H9 (cell line): Measurements from ENCODE around the gene TSPAN9. TPM values are rescaled to one million over a fixed set of nuclear protein-coding genes. Genes with fewer than 3 reads are reported as not detected.

Experiments
- DNase-seq: peaks from one replicate; pipeline ENCODE4 v3.0.0-alpha.2; 2017
- H2AFZ ChIP-seq: one replicate; pipeline ENCODE4 v1.6.1; 2013; ENCODE audit warnings: mild to moderate bottlenecking, low read length, control low read depth, moderate library complexity
- H2AK5ac ChIP-seq: 2 replicates; pipeline ENCODE4 v1.6.1; 2013; ENCODE audit warnings: low read length, control low read depth, mixed read lengths; ENCODE audit not compliant: insufficient read length
- H2BK120ac ChIP-seq: one replicate; pipeline ENCODE4 v1.6.1; 2013; ENCODE audit warnings: low read depth, mild to moderate bottlenecking, low read length, control low read depth, inconsistent platforms; ENCODE audit not compliant: poor library complexity, severe bottlenecking
- H2BK12ac ChIP-seq: 2 replicates; pipeline ENCODE4 v1.6.1; 2013; ENCODE audit warnings: low read length, control low read depth, mixed read lengths, low read depth; ENCODE audit not compliant: insufficient read length
- H2BK15ac ChIP-seq: 2 replicates; pipeline ENCODE4 v1.6.1; 2013; ENCODE audit warnings: low read depth, low read length, control low read depth
- H2BK20ac ChIP-seq: one replicate; pipeline ENCODE4 v1.6.1; 2013; ENCODE audit warnings: low read depth, mild to moderate bottlenecking, low read length, control low read depth, inconsistent platforms; ENCODE audit not compliant: poor library complexity, severe bottlenecking
- H2BK5ac ChIP-seq: 2 replicates; pipeline ENCODE4 v1.6.1; 2013; ENCODE audit warnings: low read length, control low read depth, mixed read lengths; ENCODE audit not compliant: insufficient read length
- H3K14ac ChIP-seq: 2 replicates; pipeline ENCODE4 v1.6.1; 2013; ENCODE audit warnings: low read length, control low read depth; ENCODE audit not compliant: insufficient read depth
- H3K18ac ChIP-seq: 2 replicates; pipeline ENCODE4 v1.6.1; 2013; ENCODE audit warnings: low read depth, mild to moderate bottlenecking, mixed read lengths, low read length, control low read depth; ENCODE audit not compliant: insufficient read length
- H3K23ac ChIP-seq: 2 replicates; pipeline ENCODE4 v1.6.1; 2013; ENCODE audit warnings: low read length, control low read depth, mixed read lengths, low read depth; ENCODE audit not compliant: insufficient read length
- H3K23me2 ChIP-seq: 2 replicates; pipeline ENCODE4 v1.6.1; 2013; ENCODE audit warnings: low read depth, mild to moderate bottlenecking, mixed read lengths, low read length, control low read depth; ENCODE audit not compliant: insufficient read length, poor library complexity, severe bottlenecking
- H3K27ac ChIP-seq: 2 replicates; pipeline ENCODE4 v1.5.1; 2013; ENCODE audit warnings: low read length, control low read depth, mixed read lengths, low read depth; ENCODE audit not compliant: insufficient read length
- H3K27me3 ChIP-seq: 2 replicates; pipeline ENCODE4 v1.6.1; 2013; ENCODE audit warnings: low read length, control low read depth, inconsistent platforms; ENCODE audit not compliant: insufficient read depth
- H3K4ac ChIP-seq: 2 replicates; pipeline ENCODE4 v1.6.1; 2013; ENCODE audit warnings: low read depth, mild to moderate bottlenecking, control low read depth, inconsistent platforms, low read length, moderate library complexity
- H3K4me1 ChIP-seq: 2 replicates; pipeline ENCODE4 v1.6.1; 2013; ENCODE audit warnings: low read length, control low read depth, inconsistent platforms; ENCODE audit not compliant: insufficient read depth
- H3K4me2 ChIP-seq: 2 replicates; pipeline ENCODE4 v1.6.1; 2013; ENCODE audit warnings: low read length, control low read depth, mixed read lengths; ENCODE audit not compliant: insufficient read length, insufficient read depth
- H3K56ac ChIP-seq: 2 replicates; pipeline ENCODE4 v1.6.1; 2013; ENCODE audit warnings: low read depth, mild to moderate bottlenecking, mixed read lengths, low read length, control low read depth; ENCODE audit not compliant: insufficient read length
- H3K79me1 ChIP-seq: 2 replicates; pipeline ENCODE4 v1.6.1; 2013; ENCODE audit warnings: low read depth, mild to moderate bottlenecking, moderate library complexity, low read length, control low read depth, inconsistent platforms; ENCODE audit not compliant: insufficient read depth, poor library complexity, severe bottlenecking
- H3K79me2 ChIP-seq: 2 replicates; pipeline ENCODE4 v1.6.1; 2013; ENCODE audit warnings: low read length, control low read depth, inconsistent platforms; ENCODE audit not compliant: insufficient read depth
- H3K9ac ChIP-seq: 2 replicates; pipeline ENCODE4 v1.6.1; 2013; ENCODE audit warnings: low read length, control low read depth, mixed read lengths; ENCODE audit not compliant: insufficient read length; ENCODE audit errors: extremely low read depth
- H3K9me3 ChIP-seq: one replicate; pipeline ENCODE4 v1.6.1; 2013; ENCODE audit warnings: low read depth, low read length, inconsistent platforms; ENCODE audit not compliant: control insufficient read depth
- H3T11ph ChIP-seq: one replicate; pipeline ENCODE4 v1.6.1; 2013; ENCODE audit warnings: mild to moderate bottlenecking, low read length, control low read depth, inconsistent platforms
- H4K20me1 ChIP-seq: one replicate; pipeline ENCODE4 v1.6.1; 2013; ENCODE audit not compliant: control insufficient read depth, insufficient read length, insufficient read depth
- H4K5ac ChIP-seq: 2 replicates; pipeline ENCODE4 v1.6.1; 2013; ENCODE audit warnings: low read depth, mild to moderate bottlenecking, mixed read lengths, low read length, control low read depth; ENCODE audit not compliant: insufficient read length
- H4K8ac ChIP-seq: replicated peaks from 2 replicates; pipeline ENCODE4 v1.6.1; 2013; ENCODE audit warnings: low read length, control low read depth, mixed read lengths, low read depth; ENCODE audit not compliant: insufficient read length
- H4K91ac ChIP-seq: 2 replicates; pipeline ENCODE4 v1.6.1; 2013; ENCODE audit warnings: low read depth, mild to moderate bottlenecking, moderate library complexity, mixed read lengths, low read length, control low read depth; ENCODE audit not compliant: insufficient read length
- H3K27ac Mint-ChIP-seq, 3 experiments: 2 replicates in 2 of 3; 3 replicates in 1 of 3; pipeline ENCODE4 v1.8.0; 2020 to 2021; ENCODE audit warnings: mixed read lengths in 3 of 3, mild to moderate bottlenecking in 1 of 3, moderate library complexity in 1 of 3
- H3K27me3 Mint-ChIP-seq: 2 replicates; pipeline ENCODE4 v1.8.0; 2021; ENCODE audit warnings: low read depth, mild to moderate bottlenecking, moderate library complexity, mixed read lengths
- H3K36me3 Mint-ChIP-seq, 3 experiments: 2 replicates in 2 of 3; 3 replicates in 1 of 3; pipeline ENCODE4 v1.8.0; 2020 to 2021; ENCODE audit warnings: low read depth in 3 of 3, mixed read lengths in 3 of 3; ENCODE audit not compliant: insufficient read depth in 1 of 3
- H3K4me1 Mint-ChIP-seq, 2 experiments: 2 replicates each; pipeline ENCODE4 v1.8.0; 2020; ENCODE audit warnings: mixed read lengths in 2 of 2
- H3K4me3 Mint-ChIP-seq, 2 experiments: 2 replicates in 1 of 2; 3 replicates in 1 of 2; pipeline ENCODE4 v1.8.0; 2020 to 2021; ENCODE audit warnings: mild to moderate bottlenecking in 2 of 2, mixed read lengths in 2 of 2, moderate library complexity in 1 of 2
- H3K9me3 Mint-ChIP-seq, 2 experiments: 2 replicates in 1 of 2; 3 replicates in 1 of 2; pipeline ENCODE4 v1.8.0; 2020; ENCODE audit warnings: mild to moderate bottlenecking in 2 of 2, mixed read lengths in 2 of 2, moderate library complexity in 1 of 2
- WGBS: extraction: QIAGEN DNeasy Blood & Tissue Kit; methylation state at CpG from one replicate; pipeline ENCODE4 v1.1.7; 2013; ENCODE audit warnings: missing lambda C conversion rate, low lambda C conversion rate, mixed read lengths; ENCODE audit not compliant: insufficient read length; ENCODE audit errors: extremely low coverage; 5-methylcytosine and 5-hydroxymethylcytosine counted together
- total RNA-seq: library from RNA; stranded (reverse); gene quantifications from 2 replicates; pipeline ENCODE4 v1.2.1, GENCODE V29; 2021
- TF ChIP-seq, protein P1 (sequence below): fragments of 200-600 bp; sonication (generic); conservative IDR thresholded peaks from 3 replicates; pipeline ENCODE4 v1.8.0; 2021; ENCODE audit warnings: antibody characterized with exemption, mild to moderate bottlenecking

Gene TSPAN9
- total RNA-seq, 1 experiment from 2014 or later, result 19.0 TPM

DNA sequence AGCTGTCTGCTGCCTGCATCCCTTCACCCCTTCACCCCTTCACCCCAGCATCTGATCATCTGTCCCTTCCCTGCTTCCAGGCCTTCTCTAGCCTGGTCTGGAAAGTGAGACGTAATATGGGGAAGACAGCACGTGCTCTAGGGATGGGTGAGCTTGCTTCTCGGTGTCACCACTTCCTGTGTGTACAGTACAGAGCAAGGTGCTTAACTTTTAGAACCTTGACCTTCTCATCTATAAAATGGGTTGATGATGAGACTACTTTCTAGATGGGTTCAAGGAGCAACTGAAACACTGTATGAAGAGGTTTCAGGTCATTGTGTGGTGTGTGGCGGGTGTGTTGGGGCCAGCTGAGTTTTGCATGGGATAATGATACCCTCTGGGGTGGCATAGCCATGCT lies 140.5 kb downstream of the TSPAN9 start:
- Mint-ChIP-seq H3K27me3 (no peaks in the 10 kb centered on the region), H3K4me3 (no peak overlapping the region), H3K9me3 (no peaks in the 10 kb centered on the region), H3K27ac (no peak overlapping the region), H3K4me1 (peaks cover 31 to 33% of the 10 kb centered on the region in 2 experiments), H3K36me3 (no peaks in the 10 kb centered on the region)
- TF ChIP-seq, protein P1, sequence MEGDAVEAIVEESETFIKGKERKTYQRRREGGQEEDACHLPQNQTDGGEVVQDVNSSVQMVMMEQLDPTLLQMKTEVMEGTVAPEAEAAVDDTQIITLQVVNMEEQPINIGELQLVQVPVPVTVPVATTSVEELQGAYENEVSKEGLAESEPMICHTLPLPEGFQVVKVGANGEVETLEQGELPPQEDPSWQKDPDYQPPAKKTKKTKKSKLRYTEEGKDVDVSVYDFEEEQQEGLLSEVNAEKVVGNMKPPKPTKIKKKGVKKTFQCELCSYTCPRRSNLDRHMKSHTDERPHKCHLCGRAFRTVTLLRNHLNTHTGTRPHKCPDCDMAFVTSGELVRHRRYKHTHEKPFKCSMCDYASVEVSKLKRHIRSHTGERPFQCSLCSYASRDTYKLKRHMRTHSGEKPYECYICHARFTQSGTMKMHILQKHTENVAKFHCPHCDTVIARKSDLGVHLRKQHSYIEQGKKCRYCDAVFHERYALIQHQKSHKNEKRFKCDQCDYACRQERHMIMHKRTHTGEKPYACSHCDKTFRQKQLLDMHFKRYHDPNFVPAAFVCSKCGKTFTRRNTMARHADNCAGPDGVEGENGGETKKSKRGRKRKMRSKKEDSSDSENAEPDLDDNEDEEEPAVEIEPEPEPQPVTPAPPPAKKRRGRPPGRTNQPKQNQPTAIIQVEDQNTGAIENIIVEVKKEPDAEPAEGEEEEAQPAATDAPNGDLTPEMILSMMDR, result no peak
- no peak overlapping the region for H2BK5ac ChIP-seq
- no peaks in the 10 kb centered on the region for H3K79me2 ChIP-seq
- H3K14ac ChIP-seq, result no peak overlapping the region
- no peak for DNase-seq
- no peak overlapping the region for H2AFZ ChIP-seq
- no peak overlapping the region for H3T11ph ChIP-seq
- H3K27ac ChIP-seq, result no peak overlapping the region
- no peak overlapping the region for H2BK15ac ChIP-seq
- H3K23ac ChIP-seq, result no peak overlapping the region
- no CpG with 5 or more reads among the region's 4 CpGs for WGBS
- no peak overlapping the region for H3K9ac ChIP-seq
- no peak overlapping the region for H2BK12ac ChIP-seq
- H3K4me2 ChIP-seq, result no peak overlapping the region
- H3K27me3 ChIP-seq, result no peaks in the 10 kb centered on the region
- no peak overlapping the region for H3K56ac ChIP-seq
- no peak overlapping the region for H4K8ac ChIP-seq
- H3K4ac ChIP-seq, result no peak overlapping the region
- H2BK20ac ChIP-seq, result no peak overlapping the region
- no peak overlapping the region for H2BK120ac ChIP-seq
- no peak overlapping the region for H4K5ac ChIP-seq
- H3K9me3 ChIP-seq, result no peaks in the 10 kb centered on the region
- no peaks in the 10 kb centered on the region for H4K20me1 ChIP-seq
- H3K79me1 ChIP-seq, result no peaks in the 10 kb centered on the region
- H3K4me1 ChIP-seq, result no peaks in the 10 kb centered on the region
- H4K91ac ChIP-seq, result no peak overlapping the region
- H3K23me2 ChIP-seq, result peaks cover 2% of the 10 kb centered on the region
- no peak overlapping the region for H3K18ac ChIP-seq
- no peak overlapping the region for H2AK5ac ChIP-seq
